Colon (tissue), 2 donors: ENCODE measurements around the gene MARVELD1.

ENCODE experiments used
- FAIRE-seq: peaks from 2 replicates; lab custom pipeline; 2012; peaks lifted over from hg19 to GRCh38; lab: Jason Lieb, UNC
- donor health status: control.
- donor health status: control.

The MARVELD1 gene

DNA sequence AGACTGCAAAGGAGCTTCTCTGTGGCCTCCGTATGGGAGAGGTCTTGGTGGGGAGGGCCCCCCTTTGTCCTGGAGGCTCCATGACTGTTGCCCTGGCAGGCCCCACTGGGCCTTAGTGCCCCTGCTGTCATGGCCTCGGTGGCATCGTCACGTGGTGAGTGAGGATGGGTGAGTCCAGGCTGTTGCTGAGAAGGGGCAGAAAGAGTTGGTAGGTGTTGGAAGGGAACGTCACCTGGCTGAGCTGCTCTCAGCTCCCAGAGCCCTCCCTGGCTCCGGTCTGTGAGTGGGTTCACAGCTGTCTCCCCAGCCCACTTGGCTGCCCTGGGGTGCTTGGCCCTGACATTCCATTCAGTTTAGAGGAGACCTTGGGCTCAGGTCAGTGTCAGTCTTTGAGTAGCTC, 42.2 kb downstream of the MARVELD1 start:
- FAIRE-seq = no peak

GRCh38 chr10:97757471-97757870, 43.9 kb downstream of the MARVELD1 start:
- no peak for FAIRE-seq

DNA sequence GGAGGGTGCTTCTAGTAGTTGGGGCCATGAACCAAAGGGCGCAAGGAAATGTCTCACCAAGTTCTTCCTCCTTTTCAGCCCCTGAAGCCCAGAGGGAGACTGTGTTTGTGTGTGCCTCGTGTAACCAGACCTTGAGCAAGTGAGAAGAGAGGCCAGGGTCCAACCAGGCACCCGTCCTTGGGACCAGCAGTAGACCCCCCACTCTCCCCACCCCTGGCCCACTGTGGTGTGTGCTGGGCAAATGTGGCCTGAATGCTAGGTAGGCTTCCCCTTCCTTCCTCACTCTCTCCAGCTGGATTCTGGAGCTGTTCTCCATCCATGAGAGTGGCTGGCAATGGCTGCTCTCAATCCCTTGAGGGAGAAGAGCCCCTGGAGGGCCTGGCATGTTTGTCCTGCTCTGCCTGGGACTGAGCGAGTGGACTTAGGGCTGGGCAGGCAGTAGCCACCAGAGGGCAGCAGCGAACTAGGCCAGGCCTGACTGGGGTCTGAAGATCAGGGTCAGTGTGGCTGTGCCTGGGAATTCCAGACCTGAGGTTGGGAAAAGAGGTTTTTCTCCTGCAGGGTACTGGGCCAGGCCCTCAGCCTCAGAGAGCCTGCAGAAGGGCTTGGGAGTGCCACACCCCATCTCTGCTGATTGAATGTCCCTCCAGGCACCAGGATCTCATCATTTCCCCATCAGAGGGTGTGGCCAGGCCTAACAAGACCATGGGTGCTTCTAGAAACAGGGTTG, 45.8 kb downstream of the MARVELD1 start:
- FAIRE-seq = no peak

GRCh38 chr10:97759946-97760345, 46.4 kb downstream of the MARVELD1 start:
- no peak for FAIRE-seq

DNA sequence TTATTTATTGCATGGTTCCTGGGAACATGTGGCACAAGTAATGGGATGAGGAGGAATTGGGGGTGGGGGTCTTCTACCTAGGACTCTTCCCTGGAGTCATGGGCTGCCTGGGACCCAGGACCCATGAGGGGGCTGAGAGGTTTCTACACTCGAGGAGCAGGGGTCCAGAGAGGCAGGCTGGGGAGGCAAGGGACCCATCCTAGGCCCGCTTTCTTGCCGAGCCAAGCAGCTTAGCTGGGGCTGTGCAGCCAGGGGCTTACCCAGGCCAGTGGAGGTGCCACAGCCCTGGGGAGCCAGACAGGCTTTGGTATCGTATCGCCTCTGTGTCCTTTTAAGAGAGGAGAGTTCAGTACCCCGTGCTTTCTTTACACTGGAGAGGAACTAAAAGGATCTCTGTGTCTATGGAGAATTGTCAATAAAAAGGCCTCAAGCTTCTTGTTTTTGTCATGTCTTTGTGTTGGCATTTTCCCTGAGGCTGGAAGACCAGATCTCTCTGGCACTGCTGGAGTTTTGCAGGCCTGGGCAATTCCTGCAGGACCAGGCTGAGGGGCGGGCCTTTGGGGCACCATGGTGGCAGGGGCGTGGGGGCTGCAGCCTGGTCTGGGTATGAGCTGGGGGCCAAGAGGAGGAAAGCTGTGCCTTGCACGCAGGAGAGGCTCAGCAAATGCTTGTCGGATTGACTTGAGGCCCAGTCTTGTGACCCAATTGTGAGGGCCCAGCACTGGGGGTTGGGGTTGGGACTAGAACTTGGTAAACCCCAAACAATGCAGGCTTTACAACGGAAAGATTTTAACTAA, 47.1 kb downstream of the MARVELD1 start:
- no peak for FAIRE-seq

- FAIRE-seq = no peak
These were observed 47.9 kb downstream of the MARVELD1 start for GRCh38 chr10:97761331-97761865.

DNA sequence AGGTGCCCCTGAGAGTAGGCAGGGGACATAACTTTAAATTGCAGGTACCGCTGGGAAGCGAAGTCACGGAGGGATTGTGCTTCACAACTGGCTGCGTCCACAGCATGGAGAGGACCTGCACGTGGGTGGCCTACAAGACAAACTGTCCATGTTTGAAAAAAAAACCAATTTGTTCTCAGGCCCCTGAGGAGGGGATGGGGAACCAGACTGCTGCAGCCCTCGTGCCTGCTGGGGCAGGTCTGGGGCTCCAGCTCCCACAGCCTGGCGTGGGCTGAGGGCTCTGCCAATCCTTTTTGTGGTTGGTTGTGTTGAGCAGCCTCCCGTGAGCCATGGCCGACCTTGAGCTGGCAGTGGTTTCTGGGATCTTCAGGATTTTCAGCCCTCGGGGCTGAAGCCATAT, 48.5 kb downstream of the MARVELD1 start:
- FAIRE-seq = no peak

DNA sequence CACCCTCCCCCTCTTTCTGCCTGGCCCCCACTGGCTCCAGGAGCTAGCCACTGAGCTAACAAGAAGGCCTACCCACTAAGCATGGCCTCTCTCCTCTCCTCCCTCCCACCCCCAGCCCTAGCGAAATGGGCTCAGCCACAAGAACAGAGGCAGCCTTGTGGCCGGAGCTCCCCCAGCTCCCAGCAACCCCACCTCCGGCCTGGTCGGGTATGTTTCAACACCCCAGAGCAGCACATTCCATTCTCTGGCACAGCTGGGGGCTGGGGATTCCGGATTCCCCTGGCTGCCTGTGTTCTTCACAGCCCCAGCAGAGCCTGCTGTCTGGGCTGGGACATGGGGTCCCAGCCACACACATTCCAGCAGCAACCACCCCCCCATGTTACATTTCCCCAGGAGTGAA, 49.3 kb downstream of the MARVELD1 start:
- no peak for FAIRE-seq

DNA sequence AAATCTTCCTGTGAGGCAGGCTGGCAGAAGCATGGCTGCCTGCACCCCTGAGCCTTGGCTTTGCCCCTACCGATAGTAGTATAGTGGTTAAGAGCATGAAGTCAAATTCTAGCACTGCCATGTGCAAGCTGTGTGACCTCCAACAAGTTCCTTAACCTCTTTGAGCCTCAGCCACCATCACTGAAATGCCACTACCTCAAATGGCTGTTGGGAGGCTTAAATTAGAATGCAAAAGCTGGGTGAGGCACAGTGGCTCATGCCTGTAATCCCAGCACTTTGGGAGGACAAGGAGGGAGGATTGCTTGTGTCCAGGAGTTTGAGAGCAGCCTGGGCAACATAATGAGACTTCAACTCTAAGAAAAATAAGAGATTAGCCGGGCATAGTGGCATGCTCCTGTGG, 49.9 kb downstream of the MARVELD1 start:
- no peak for FAIRE-seq

GRCh38 chr10:97763947-97764346, 50.4 kb downstream of the MARVELD1 start:
- FAIRE-seq = no peak

- no peak for FAIRE-seq
These were observed 51.0 kb downstream of the MARVELD1 start for GRCh38 chr10:97764519-97764931.

DNA sequence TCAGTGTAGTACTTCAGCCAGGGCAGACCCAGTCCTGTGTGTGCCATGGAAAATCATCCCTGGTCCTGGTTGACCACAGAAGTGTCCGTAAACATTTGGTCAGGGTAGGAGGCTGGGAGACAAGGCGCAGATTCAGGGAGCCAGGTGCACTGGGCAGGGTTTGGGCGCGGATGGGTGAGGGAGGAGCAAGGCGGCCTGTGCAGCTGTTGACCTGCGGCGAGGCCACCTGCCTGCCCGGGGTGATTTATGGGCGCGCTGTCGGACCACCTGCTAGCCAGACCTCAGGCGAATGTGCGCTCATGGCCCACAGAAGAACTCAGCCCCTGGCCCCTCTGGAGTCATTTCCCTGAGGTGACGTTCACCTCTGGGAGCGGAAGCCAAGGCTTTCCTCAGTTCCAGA, 51.7 kb downstream of the MARVELD1 start:
- FAIRE-seq = no peak

DNA sequence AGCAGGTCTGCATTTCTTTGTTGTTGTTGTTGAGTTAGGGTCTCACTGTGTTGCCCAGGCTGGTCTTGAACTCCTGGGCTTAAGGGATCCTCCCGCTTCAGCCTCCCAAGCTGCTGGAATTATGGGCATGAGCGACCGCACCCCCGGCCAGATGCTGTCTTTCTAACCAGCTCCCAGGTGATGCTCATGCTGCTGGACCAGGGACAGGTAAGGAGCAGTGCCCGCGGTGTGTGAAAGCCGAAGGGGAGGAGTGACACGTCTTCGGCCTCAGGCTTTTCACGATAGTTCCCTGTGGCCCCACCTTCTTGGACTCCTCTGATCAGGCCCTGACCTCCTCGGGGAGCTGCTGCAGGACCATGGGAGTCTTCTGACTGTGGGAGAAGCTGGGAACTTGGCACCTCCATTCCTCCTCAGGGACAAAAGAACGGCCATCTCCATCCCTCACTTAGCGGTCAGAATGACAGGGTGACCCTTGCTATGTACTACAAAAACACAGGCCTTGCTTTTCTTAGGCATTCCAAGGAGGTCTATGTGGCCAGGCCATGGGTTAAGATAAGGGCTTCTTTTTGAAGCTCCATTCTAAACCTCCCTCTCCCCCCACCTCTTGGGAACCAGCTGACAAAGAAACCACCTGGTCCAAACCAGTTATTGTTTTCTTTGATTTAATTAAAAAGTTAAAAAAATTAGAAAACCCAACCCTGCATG, 52.7 kb downstream of the MARVELD1 start:
- no peak for FAIRE-seq

DNA sequence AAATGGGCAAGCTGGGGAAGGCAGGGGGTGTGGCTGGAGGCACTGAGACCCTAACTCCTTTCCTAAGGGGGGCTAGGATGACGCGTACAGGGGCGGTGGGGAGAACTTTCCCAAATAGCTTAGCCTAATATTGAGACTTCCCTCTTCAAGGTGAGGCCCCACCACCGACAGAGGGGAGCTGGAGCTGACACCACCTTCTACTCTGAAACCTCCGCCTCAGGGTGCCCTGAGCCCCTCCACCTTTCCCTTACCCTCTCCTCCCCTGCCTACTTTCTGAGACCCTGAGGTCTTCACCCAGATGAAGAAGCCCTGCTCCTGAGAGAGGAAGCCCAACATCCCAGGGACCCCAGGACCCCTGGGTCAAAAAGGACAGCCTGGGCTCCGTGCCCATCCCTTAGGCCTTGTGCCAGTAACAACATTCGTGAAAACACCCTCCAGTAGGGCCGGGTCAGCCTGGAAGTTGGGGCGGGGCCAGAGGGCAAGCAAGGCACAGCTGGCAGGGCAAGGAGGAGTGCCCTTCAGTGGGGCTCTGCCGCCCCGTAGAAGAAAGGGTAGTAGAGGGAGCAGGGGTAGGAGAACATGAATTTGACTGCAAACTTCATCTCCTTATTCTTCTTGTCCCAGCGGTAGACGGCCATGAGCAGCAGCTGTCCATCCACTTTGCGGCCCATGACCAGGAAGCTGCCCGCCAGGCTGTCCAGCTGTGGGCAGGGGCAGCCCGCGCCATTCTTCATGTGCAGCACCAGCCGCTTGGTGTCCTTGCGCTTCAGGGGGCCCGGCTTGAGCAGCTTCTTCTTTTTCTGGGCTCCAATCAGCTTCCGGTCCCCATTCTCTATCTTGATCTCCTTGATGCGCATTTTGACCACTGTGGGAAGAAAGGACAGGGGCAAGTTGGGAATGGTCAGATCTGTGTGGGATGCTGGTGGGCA, 53.7 kb downstream of the MARVELD1 start:
- no peak for FAIRE-seq
